ENCODE results near the gene SNX14. TPM values are rescaled to one million over a fixed set of nuclear protein-coding genes. Genes with fewer than 3 reads are reported as not detected.

Gene SNX14
- total and polyA plus RNA-seq, 2 of the 8 experiments (the other 6 are each of a cell fraction or from before 2014, with no cell fraction given): 11.9 to 24.2 TPM

- H3K4me3 ChIP-seq (ENCODE audit: extremely low read depth in 1 of 4, insufficient read depth in 2 of 4, low read depth in 3 of 4, low read length in 4 of 4): no peak overlapping the region
- H3K4me1 ChIP-seq (replicated peaks in 1 of 4; ENCODE audit: control insufficient read depth in 3 of 4, insufficient read depth in 4 of 4, low read length in 3 of 4): no peaks in the 10 kb centered on the region
- H4K20me1 ChIP-seq (replicated peaks in 1 of 2; ENCODE audit: control insufficient read depth in 1 of 2, insufficient read depth in 2 of 2, low read length in 2 of 2): no peaks in the 10 kb centered on the region
- whole genome bisulfite sequencing, 2 experiments (ENCODE audit: extremely low coverage in 1 of 2, insufficient coverage in 1 of 2, insufficient read length in 1 of 2, insufficient replicate concordance in 2 of 2, low coverage in 1 of 2, low lambda C conversion rate in 2 of 2, missing lambda C conversion rate in 1 of 2): 40% methylated on average over 10 of the region's 10 CpGs; no CpG with 5 or more reads in 1 of the 2 experiments
- H3K27ac ChIP-seq (ENCODE audit: low read depth, low read length): no peak overlapping the region
- H4K5ac ChIP-seq (ENCODE audit: insufficient read length, low read depth, low read length): no peak overlapping the region
- no peak overlapping the region for H3K23ac ChIP-seq (ENCODE audit: insufficient read length)
- H3K79me2 ChIP-seq (ENCODE audit: control insufficient read depth in 1 of 2, insufficient read depth in 2 of 2, low read length in 2 of 2): no peaks in the 10 kb centered on the region
- no peak overlapping the region for H2AK5ac ChIP-seq (ENCODE audit: low read depth, low read length)
- H2BK20ac ChIP-seq (ENCODE audit: low read length): no peak overlapping the region
- no peaks in the 10 kb centered on the region for H3K9me3 ChIP-seq (ENCODE audit: insufficient read depth in 2 of 2, low read depth in 1 of 2, low read length in 1 of 2)
- H3K27me3 ChIP-seq (replicated peaks in 1 of 4; ENCODE audit: control insufficient read depth in 3 of 4, extremely low read depth in 1 of 4, insufficient read depth in 3 of 4, low read length in 3 of 4): no peaks in the 10 kb centered on the region
- no peak overlapping the region for H4K91ac ChIP-seq (replicated peaks; ENCODE audit: insufficient read length, low read length)
- TF ChIP-seq, protein P1, sequence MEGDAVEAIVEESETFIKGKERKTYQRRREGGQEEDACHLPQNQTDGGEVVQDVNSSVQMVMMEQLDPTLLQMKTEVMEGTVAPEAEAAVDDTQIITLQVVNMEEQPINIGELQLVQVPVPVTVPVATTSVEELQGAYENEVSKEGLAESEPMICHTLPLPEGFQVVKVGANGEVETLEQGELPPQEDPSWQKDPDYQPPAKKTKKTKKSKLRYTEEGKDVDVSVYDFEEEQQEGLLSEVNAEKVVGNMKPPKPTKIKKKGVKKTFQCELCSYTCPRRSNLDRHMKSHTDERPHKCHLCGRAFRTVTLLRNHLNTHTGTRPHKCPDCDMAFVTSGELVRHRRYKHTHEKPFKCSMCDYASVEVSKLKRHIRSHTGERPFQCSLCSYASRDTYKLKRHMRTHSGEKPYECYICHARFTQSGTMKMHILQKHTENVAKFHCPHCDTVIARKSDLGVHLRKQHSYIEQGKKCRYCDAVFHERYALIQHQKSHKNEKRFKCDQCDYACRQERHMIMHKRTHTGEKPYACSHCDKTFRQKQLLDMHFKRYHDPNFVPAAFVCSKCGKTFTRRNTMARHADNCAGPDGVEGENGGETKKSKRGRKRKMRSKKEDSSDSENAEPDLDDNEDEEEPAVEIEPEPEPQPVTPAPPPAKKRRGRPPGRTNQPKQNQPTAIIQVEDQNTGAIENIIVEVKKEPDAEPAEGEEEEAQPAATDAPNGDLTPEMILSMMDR (IDR thresholded peaks at IDR 0.05; ENCODE audit: control extremely low read depth in 1 of 3, insufficient read depth in 1 of 3, low read depth in 1 of 3, low read length in 3 of 3): peak; percentile 86 to 96 (median 92)
- TF ChIP-seq RAD21 (IDR thresholded peaks at IDR 0.05 in 1 of 2, conservative IDR thresholded peaks at IDR 0.05 in 1 of 2; ENCODE audit: low read depth in 2 of 2, low read length in 2 of 2) (peak; percentile 88 to 93), YY1 (IDR thresholded peaks at IDR 0.05; ENCODE audit: low read depth, low read length) (peak; percentile 61; the same call in 1 of the 2 replicates), BCL11A (IDR thresholded peaks at IDR 0.05; ENCODE audit: low read depth in 2 of 2, low read length in 2 of 2) (no peak)
- no peak overlapping the region for H3K18ac ChIP-seq (ENCODE audit: extremely low read depth, low read length)
- no peak overlapping the region for H2BK15ac ChIP-seq (ENCODE audit: low read length)
- no peak overlapping the region for H3K4ac ChIP-seq (replicated peaks; ENCODE audit: insufficient read length, low read depth, low read length)
- no peak overlapping the region for H3K4me2 ChIP-seq (ENCODE audit: insufficient read depth in 1 of 2, low read depth in 2 of 2, low read length in 2 of 2)
- no peak overlapping the region for H3K9ac ChIP-seq (replicated peaks in 1 of 4; ENCODE audit: extremely low read depth in 1 of 4, low read depth in 3 of 4, low read length in 3 of 4)
- no peaks in the 10 kb centered on the region for H3K23me2 ChIP-seq (ENCODE audit: low read depth, low read length)
- FAIRE-seq (peak; percentile 13), DNase-seq (ENCODE audit: low read depth in 1 of 2, low spot score in 2 of 2) (peak; percentile 33 to 97)
- CTCF ChIA-PET (ENCODE audit: partially characterized antibody): interaction anchor here (0.6 to 13.1 kb wide), 49 partner anchors 9 to 784 kb away, joined by 3 to 153 read pairs (median 6); partner anchors contain the start of gene NT5E
- POLR2A ChIA-PET (ENCODE audit: partially characterized antibody): interaction anchor here (0.6 to 1.1 kb wide), 4 partner anchors 23 to 195 kb away, joined by 3 to 5 read pairs (median 3); partner anchors contain the start of gene NT5E
- H4K8ac ChIP-seq (ENCODE audit: extremely low read depth, insufficient read depth, low read length): no peak overlapping the region
- H3K36me3 ChIP-seq (ENCODE audit: control insufficient read depth in 2 of 4, insufficient read depth in 4 of 4, low read length in 3 of 4): no peaks in the 10 kb centered on the region
- H2AFZ ChIP-seq (ENCODE audit: low read length): peak overlapping the region; percentile 18; the same call in 1 of the 2 replicates
- H3K56ac ChIP-seq (replicated peaks; ENCODE audit: insufficient read length, low read depth, low read length): no peak overlapping the region
- no peak overlapping the region for H3K14ac ChIP-seq (ENCODE audit: insufficient read length)
- no peak overlapping the region for H2BK120ac ChIP-seq (replicated peaks; ENCODE audit: low read depth, low read length)
- H2BK12ac ChIP-seq (ENCODE audit: low read depth, low read length): no peak overlapping the region
- H2BK5ac ChIP-seq (ENCODE audit: low read depth, low read length): no peak overlapping the region
- no peaks in the 10 kb centered on the region for H3K79me1 ChIP-seq (ENCODE audit: low read depth, low read length)
Observed at GRCh38 chr6:85482905-85483700, 110.6 kb downstream of the SNX14 start.

All from H1 (cell line).